GM19468 (cell line): ENCODE data around the gene CCNY.
A peak's percentile ranks its signal among the peaks of the same experiment; 100 is the strongest.

Experiments
- ATAC-seq: cut with Tn5 transposase; IDR thresholded peaks from one replicate; pipeline ENCODE4 v1.9.1; 2021; ENCODE audit warnings: mild to moderate bottlenecking, moderate library complexity, moderate number of reproducible peaks; ENCODE audit not compliant: unreplicated experiment; ENCODE audit errors: extremely low read depth

The CCNY gene

GRCh38 chr10:35378541-35379210, 42.4 kb downstream of the CCNY start:
- no peak for ATAC-seq

- peak; percentile 49 for ATAC-seq
These were observed 43.2 kb downstream of the CCNY start for GRCh38 chr10:35379226-35380137.

GRCh38 chr10:35382096-35382495, 45.8 kb downstream of the CCNY start:
- ATAC-seq = no peak

- no peak for ATAC-seq
These were observed 48.1 kb downstream of the CCNY start for GRCh38 chr10:35384265-35384868.

DNA sequence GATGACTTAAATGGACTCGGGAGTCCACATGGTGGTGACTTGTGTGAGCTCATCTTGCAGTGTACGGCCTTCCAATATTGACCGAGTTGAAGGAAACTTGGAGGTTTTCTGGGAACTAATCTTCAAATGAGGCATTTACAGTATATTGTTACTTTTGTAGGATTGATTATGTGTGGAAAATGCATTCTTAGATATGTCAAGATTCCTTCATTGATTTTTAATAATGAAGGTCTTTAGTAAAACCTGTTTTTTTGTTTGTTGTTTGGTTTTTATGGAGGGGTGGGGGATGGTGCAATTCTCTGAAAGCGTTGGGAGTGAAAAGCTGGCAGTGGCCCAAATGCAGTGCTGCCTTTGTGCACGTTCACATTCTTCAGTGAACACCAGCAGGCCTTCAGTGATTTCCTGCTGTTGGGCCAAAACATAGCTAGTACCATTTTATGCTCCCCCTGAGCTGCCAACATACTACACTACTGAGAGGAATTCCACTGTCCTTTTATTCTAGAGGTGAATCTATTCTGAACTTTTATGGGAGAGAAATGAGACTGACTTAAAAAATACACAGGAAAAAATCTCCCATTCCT, 50.4 kb downstream of the CCNY start:
- no peak for ATAC-seq

GRCh38 chr10:35387768-35388167, 51.5 kb downstream of the CCNY start:
- peak; percentile 49 for ATAC-seq

DNA sequence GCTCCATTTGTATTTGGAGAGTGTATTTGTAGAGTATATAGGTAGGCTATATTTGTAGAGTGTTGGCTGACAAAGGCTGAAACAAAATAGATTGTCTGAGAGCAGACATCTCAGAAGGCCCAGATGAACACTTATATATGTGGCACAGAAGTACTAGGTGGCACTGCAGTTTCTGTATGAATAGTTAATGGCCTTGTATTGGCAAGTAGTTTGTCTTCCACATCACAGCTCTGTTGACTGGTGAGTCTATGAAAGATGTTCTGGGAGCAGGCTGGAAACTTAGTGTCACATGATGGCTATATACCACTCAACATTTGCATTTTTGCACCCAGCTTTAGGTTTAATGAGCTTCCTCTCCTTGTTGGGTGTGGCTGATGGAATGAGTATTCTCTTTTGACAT, 51.9 kb downstream of the CCNY start:
- ATAC-seq = no peak

- no peak for ATAC-seq
These were observed 52.4 kb downstream of the CCNY start for GRCh38 chr10:35388682-35389081.

DNA sequence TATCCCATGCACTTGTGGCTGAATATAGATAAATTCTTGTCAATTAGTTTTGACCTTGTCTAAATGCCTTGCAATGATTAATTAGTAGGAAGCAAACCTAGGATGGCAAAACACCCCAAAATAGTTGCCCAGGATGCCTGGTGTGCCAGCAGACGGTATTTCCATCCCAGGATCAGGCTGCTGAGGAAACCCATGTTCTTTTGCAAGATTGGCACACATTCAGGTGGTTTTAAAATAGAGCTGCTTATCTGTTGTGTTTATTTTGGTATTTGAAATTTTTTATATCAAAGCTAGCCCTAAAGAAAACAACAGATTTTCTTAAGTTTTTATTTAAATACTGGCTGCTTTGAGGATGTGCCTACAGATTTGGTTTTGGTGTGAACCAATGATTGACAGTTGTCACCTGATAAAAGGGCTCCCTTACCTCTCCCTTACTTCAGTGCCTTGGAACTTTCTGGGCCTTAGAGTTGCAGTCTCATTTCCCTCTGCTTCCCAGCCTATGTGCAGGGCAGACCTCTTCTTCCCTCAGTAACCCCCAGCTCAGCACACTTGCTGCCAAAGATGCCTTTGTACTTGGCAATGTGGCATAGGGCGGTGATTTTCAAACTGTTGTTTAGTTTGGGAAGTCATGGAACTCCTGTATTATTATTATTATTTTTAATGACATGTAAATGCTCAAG, 54.0 kb downstream of the CCNY start:
- no peak for ATAC-seq

DNA sequence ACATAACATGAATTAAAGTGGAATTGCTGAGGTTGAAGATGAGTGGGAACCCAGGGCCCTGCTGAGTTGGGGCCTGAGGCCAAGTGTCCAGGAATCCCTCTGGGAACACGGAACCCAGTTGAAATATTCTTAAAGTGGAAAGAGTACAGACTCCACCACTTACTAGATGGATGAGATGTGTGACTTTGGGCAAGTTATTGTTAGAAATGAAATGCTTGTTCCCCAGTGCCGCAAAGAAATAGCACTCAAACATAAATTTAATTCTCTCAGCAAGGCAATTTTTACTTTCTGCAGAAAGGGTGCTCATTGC, 54.5 kb downstream of the CCNY start:
- ATAC-seq = no peak

GRCh38 chr10:35391153-35391953, 55.0 kb downstream of the CCNY start:
- no peak for ATAC-seq

DNA sequence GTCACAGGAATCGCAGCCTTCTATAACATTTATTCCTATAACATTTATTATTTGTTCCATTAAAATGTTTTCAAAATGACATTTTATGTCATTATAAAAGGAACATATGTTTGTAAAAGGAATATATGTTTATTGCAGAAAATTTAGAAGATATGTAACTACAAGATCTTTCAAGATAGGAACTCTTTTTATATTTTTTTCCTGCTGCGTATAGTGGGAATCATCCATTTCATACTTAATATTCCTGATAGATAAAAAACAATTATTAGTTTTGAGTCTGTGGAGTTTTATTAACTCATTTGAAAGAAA, 55.6 kb downstream of the CCNY start:
- ATAC-seq = no peak

GRCh38 chr10:35392482-35393228, 56.3 kb downstream of the CCNY start:
- no peak for ATAC-seq

- no peak for ATAC-seq
These were observed 58.1 kb downstream of the CCNY start for GRCh38 chr10:35394411-35394851.

DNA sequence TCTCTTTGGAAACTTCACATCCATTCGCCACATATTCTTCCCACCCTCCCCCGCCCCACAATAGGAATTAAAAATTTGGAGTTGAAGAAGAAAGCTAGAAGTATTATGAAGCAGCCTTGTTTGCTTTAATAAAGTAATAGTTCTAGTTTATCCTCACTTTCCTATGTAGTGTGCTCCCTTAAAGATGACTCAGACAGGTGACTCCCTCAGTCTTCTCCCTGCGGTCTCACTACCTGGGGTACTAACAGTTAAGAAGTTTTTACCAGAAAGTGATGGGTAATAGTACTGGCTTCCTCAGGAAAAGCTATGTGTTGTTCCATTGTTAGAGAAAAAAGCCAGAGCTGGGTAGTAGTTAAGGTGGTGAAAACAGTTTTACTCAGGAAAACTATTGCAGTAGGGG, 58.6 kb downstream of the CCNY start:
- no peak for ATAC-seq

- ATAC-seq = no peak
These were observed 60.5 kb downstream of the CCNY start for GRCh38 chr10:35396560-35397434.

- no peak for ATAC-seq
These were observed 61.6 kb downstream of the CCNY start for GRCh38 chr10:35397953-35398352.

GRCh38 chr10:35398355-35398754, 62.0 kb downstream of the CCNY start:
- ATAC-seq = no peak
